ENCODE data around the gene IGSF23. TPM values are rescaled to one million over a fixed set of nuclear protein-coding genes. Genes with fewer than 3 reads are reported as not detected.
"Not testable (repeated sequence)": the region's sequence is repeated elsewhere in the genome, so short reads cannot be mapped to it uniquely, and the experiment has no call there.

IGSF23 gene
- total RNA-seq, 1 donor from 2014 or later, result 0.13 TPM

GRCh38 chr19:44681992-44682790, 68.8 kb downstream of the IGSF23 start:
- DNase-seq (ENCODE audit: low read depth), result no peak
- Histone ChIP-seq H3K36me3 (ENCODE audit: control insufficient read depth, insufficient read depth, low read length) (no peaks in the 10 kb centered on the region), H3K27me3 (ENCODE audit: control insufficient read depth, insufficient read depth, low read length) (no peaks in the 10 kb centered on the region), H3K4me3 (ENCODE audit: low read depth, low read length) (no peak overlapping the region)
- no peak for TF ChIP-seq CTCF (IDR thresholded peaks at IDR 0.05; ENCODE audit: insufficient read depth, low read length, poor library complexity, severe bottlenecking)

- H3K27me3 ChIP-seq (ENCODE audit: control insufficient read depth, insufficient read depth, low read length), result no peaks in the 10 kb centered on the region
- DNase-seq (ENCODE audit: low read depth), result no peak
- H3K4me3 ChIP-seq (ENCODE audit: low read depth, low read length), result no peak overlapping the region
- no peaks in the 10 kb centered on the region for H3K36me3 ChIP-seq (ENCODE audit: control insufficient read depth, insufficient read depth, low read length)
- no peak for TF ChIP-seq CTCF (IDR thresholded peaks at IDR 0.05; ENCODE audit: insufficient read depth, low read length, poor library complexity, severe bottlenecking)
These were observed 69.4 kb downstream of the IGSF23 start for GRCh38 chr19:44682807-44683206.

GRCh38 chr19:44683434-44684210, 70.3 kb downstream of the IGSF23 start:
- no peak overlapping the region for H3K4me3 ChIP-seq (ENCODE audit: low read depth, low read length)
- no peaks in the 10 kb centered on the region for H3K36me3 ChIP-seq (ENCODE audit: control insufficient read depth, insufficient read depth, low read length)
- no peak for TF ChIP-seq CTCF (IDR thresholded peaks at IDR 0.05; ENCODE audit: insufficient read depth, low read length, poor library complexity, severe bottlenecking)
- H3K27me3 ChIP-seq (ENCODE audit: control insufficient read depth, insufficient read depth, low read length), result no peaks in the 10 kb centered on the region
- DNase-seq (ENCODE audit: low read depth), result no peak

GRCh38 chr19:44684396-44684795, 71.0 kb downstream of the IGSF23 start:
- DNase-seq (ENCODE audit: low read depth); H3K36me3 ChIP-seq (ENCODE audit: control insufficient read depth, insufficient read depth, low read length); H3K4me3 ChIP-seq (ENCODE audit: low read depth, low read length); H3K27me3 ChIP-seq (ENCODE audit: control insufficient read depth, insufficient read depth, low read length): not testable (repeated sequence)

- no peak for TF ChIP-seq CTCF (IDR thresholded peaks at IDR 0.05; ENCODE audit: insufficient read depth, low read length, poor library complexity, severe bottlenecking)
- no peaks in the 10 kb centered on the region for H3K36me3 ChIP-seq (ENCODE audit: control insufficient read depth, insufficient read depth, low read length)
- no peaks in the 10 kb centered on the region for H3K27me3 ChIP-seq (ENCODE audit: control insufficient read depth, insufficient read depth, low read length)
- peak; percentile 63 for DNase-seq (ENCODE audit: low read depth)
- no peak overlapping the region for H3K4me3 ChIP-seq (ENCODE audit: low read depth, low read length)
These were observed 71.8 kb downstream of the IGSF23 start for GRCh38 chr19:44684892-44685863.

Measured in kidney epithelial cell (primary cell).